Breast epithelium (tissue), 4 donors: ENCODE measurements around the gene UGT1A3. TPM values are rescaled to one million over a fixed set of nuclear protein-coding genes. Genes with fewer than 3 reads are reported as not detected.

Experiments used
- DNase-seq, 2 donors: peaks; one replicate each; pipeline ENCODE4 v3.0.0-alpha.2; 2019; ENCODE audit warnings: low spot score in 2 of 2
- H3K27ac ChIP-seq, 2 donors: fragments of 200-600 bp; sonication (generic) in 1 of 2; one replicate each; pipeline ENCODE4 v1.5.1; 2016 to 2019; ENCODE audit warnings: mild to moderate bottlenecking in 1 of 2
- H3K27me3 ChIP-seq, 2 donors: fragments of 200-600 bp; sonication (generic) in 1 of 2; one replicate each; pipeline versions ENCODE4 v1.5.1 to v1.6.0; 2017 to 2019; ENCODE audit warnings: control low read depth in 1 of 2, mild to moderate bottlenecking in 1 of 2
- H3K36me3 ChIP-seq: fragments of 200-600 bp; one replicate; pipeline ENCODE4 v1.5.1; 2019
- H3K4me1 ChIP-seq, 2 donors: fragments of 200-600 bp; sonication (generic); one replicate each; pipeline ENCODE4 v1.5.1; 2016 to 2019; ENCODE audit warnings: control low read depth in 1 of 2
- H3K4me3 ChIP-seq, 3 donors: fragments of 200-600 bp; sonication (generic); 1 replicate in 2 of 3; 2 replicates in 1 of 3; pipeline ENCODE4 v1.5.1; 2016 to 2019; ENCODE audit warnings: mild to moderate bottlenecking in 3 of 3, moderate library complexity in 2 of 3
- H3K9me3 ChIP-seq, 2 donors: fragments of 200-600 bp; sonication (generic) in 1 of 2; one replicate each; pipeline ENCODE4 v1.5.1; 2016 to 2019; ENCODE audit warnings: control low read depth in 1 of 2
- POLR2A ChIP-seq: fragments of 450-650 bp; IDR thresholded peaks from one replicate; pipeline ENCODE4 v1.6.1; 2016; ENCODE audit warnings: antibody characterized with exemption, mild to moderate bottlenecking, moderate library complexity
- POLR2AphosphoS5 ChIP-seq, 3 donors: sonication (generic); formaldehyde crosslinking; IDR thresholded peaks; one replicate each; pipeline ENCODE4 v1.6.1; 2017; ENCODE audit warnings: antibody characterized with exemption in 3 of 3
- intact Hi-C: fragments of 100-400 bp; cut with DNase I; formaldehyde crosslinking; loops from one replicate; pipeline ENCODE4 v1.15.1; 2023; ENCODE audit warnings: low total_unique reads
- total RNA-seq, 3 donors: library from RNA; depleted of rRNA; stranded (reverse); fragments of >200 nt; gene quantifications; one replicate each; pipeline ENCODE4 v1.1.0, GENCODE V29; 2016
- TF ChIP-seq, protein P1 (sequence below), 3 donors: fragments of 450-650 bp; IDR thresholded peaks; one replicate each; pipeline ENCODE4 v1.5.1; 2016 to 2017; ENCODE audit warnings: antibody characterized with exemption in 3 of 3, mild to moderate bottlenecking in 3 of 3, moderate library complexity in 3 of 3

The UGT1A3 gene
- total RNA-seq, 3 donors from 2014 or later = 0.16 TPM; not detected in 2

GRCh38 chr2:233707940-233708644 is 20.8 kb upstream of the UGT1A3 start:
- H3K27ac ChIP-seq = no peak overlapping the region
- H3K4me3 ChIP-seq = no peak overlapping the region
- intact Hi-C loops = no loop called here
- no peaks in the 10 kb centered on the region for H3K9me3 ChIP-seq
- TF ChIP-seq POLR2AphosphoS5 (IDR thresholded peaks at IDR 0.05) = no peak
- no peak for TF ChIP-seq POLR2A
- TF ChIP-seq, protein P1, sequence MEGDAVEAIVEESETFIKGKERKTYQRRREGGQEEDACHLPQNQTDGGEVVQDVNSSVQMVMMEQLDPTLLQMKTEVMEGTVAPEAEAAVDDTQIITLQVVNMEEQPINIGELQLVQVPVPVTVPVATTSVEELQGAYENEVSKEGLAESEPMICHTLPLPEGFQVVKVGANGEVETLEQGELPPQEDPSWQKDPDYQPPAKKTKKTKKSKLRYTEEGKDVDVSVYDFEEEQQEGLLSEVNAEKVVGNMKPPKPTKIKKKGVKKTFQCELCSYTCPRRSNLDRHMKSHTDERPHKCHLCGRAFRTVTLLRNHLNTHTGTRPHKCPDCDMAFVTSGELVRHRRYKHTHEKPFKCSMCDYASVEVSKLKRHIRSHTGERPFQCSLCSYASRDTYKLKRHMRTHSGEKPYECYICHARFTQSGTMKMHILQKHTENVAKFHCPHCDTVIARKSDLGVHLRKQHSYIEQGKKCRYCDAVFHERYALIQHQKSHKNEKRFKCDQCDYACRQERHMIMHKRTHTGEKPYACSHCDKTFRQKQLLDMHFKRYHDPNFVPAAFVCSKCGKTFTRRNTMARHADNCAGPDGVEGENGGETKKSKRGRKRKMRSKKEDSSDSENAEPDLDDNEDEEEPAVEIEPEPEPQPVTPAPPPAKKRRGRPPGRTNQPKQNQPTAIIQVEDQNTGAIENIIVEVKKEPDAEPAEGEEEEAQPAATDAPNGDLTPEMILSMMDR (IDR thresholded peaks at IDR 0.05) = no peak
- H3K27me3 ChIP-seq = no peaks in the 10 kb centered on the region
- no peaks in the 10 kb centered on the region for H3K4me1 ChIP-seq
- no peak for DNase-seq
- H3K36me3 ChIP-seq = no peaks in the 10 kb centered on the region

DNA sequence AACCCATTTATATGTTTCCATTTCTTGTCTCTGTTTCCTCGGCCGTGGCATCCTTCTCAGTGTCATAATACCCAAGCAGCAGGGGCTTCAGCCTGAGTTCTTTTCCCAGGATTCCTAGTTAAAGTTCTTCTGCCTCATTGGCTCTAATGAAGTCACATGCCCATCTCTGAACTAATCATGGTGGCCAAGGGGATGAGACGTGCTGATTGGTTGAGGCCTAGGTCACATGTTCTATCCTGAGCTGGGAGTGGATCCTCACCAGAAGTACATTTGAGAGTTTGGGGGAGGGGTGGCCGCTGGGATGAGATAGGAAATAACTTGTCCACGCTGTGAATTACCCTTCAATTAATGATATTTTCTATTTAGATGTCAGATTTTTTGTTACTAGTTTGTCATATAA is 19.9 kb upstream of the UGT1A3 start:
- H3K9me3 ChIP-seq = no peaks in the 10 kb centered on the region
- DNase-seq = no peak
- H3K4me1 ChIP-seq = no peaks in the 10 kb centered on the region
- intact Hi-C loops = no loop called here
- no peaks in the 10 kb centered on the region for H3K36me3 ChIP-seq
- no peak overlapping the region for H3K27ac ChIP-seq
- no peak overlapping the region for H3K4me3 ChIP-seq
- no peaks in the 10 kb centered on the region for H3K27me3 ChIP-seq
- TF ChIP-seq, protein P1 (IDR thresholded peaks at IDR 0.05) = no peak
- TF ChIP-seq POLR2A (no peak), POLR2AphosphoS5 (IDR thresholded peaks at IDR 0.05) (no peak)

DNA sequence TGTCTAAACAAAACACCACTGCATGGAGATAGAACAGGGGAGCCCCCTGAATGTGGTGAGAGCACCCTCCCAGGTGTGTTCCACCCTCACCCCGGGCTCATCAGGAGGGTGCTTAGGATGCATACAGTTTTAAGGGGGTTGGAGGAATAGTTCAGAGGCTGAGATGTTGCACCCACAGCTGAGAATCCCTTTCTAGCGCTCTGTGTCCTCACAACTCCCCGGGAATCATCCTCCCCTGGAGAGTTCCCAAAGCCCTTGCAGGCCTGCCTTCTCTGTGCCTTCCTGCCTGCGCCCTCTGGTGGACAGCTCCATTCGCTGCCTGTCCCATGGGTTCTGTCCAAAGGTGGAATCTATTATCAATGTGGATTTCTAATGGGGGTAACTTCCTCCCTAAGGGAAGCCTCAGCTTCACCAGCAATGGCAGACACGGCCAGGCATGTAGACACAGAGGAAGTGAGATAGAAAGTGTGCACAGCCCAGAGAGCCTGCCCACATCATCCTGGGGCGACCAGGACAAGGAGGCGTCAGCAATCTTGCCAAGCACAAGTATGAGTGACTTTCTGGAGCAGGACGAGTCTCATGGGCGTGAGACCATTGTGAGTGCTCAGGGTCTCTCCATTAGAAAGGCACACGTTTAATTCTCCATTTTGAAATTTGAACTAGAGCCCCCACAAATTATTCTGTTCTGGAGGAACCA is 17.4 kb upstream of the UGT1A3 start:
- no peak for TF ChIP-seq POLR2AphosphoS5 (IDR thresholded peaks at IDR 0.05)
- TF ChIP-seq, protein P1 (IDR thresholded peaks at IDR 0.05) = peak; percentile 62 to 69 (median 63)
- H3K36me3 ChIP-seq = no peaks in the 10 kb centered on the region
- no peaks in the 10 kb centered on the region for H3K4me1 ChIP-seq
- H3K9me3 ChIP-seq = no peaks in the 10 kb centered on the region
- peak; percentile 24 to 84 for DNase-seq
- H3K4me3 ChIP-seq = no peak overlapping the region
- intact Hi-C loops = loop anchor here (10.0 kb wide), 1 partner anchor 267 kb away; no protein-coding TSS in a partner anchor
- no peaks in the 10 kb centered on the region for H3K27me3 ChIP-seq
- no peak overlapping the region for H3K27ac ChIP-seq

GRCh38 chr2:233712611-233713261 is 16.1 kb upstream of the UGT1A3 start, which contains the start of gene UGT1A5:
UGT1A5 (plus strand) TSS chr2:233712907; CDS start chr2:233712992, 85 bp downstream.
- TF ChIP-seq, protein P1 (IDR thresholded peaks at IDR 0.05) = no peak
- TF ChIP-seq POLR2A (no peak), POLR2AphosphoS5 (IDR thresholded peaks at IDR 0.05) (no peak)
- DNase-seq = no peak

More at GRCh38 chr2:233712611-233713261, 16.1 kb upstream of the UGT1A3 start, which contains the start of gene UGT1A5:
- intact Hi-C loops = loop anchor here (10.0 kb wide), 1 partner anchor 268 kb away; no protein-coding TSS in a partner anchor
- no peaks in the 10 kb centered on the region for H3K4me1 ChIP-seq
- H3K27ac ChIP-seq = no peak within 1 kb of the TSS
- H3K4me3 ChIP-seq = no peak within 1 kb of the TSS
- no peaks in the 10 kb centered on the region for H3K36me3 ChIP-seq
- no peaks in the 10 kb centered on the region for H3K27me3 ChIP-seq
- H3K9me3 ChIP-seq = no peaks in the 10 kb centered on the region
